Measurements from ENCODE around the gene HELB. TPM values are rescaled to one million over a fixed set of nuclear protein-coding genes. Genes with fewer than 3 reads are reported as not detected.

The HELB gene
- total RNA-seq, 1 donor, result 1.7 TPM

DNA sequence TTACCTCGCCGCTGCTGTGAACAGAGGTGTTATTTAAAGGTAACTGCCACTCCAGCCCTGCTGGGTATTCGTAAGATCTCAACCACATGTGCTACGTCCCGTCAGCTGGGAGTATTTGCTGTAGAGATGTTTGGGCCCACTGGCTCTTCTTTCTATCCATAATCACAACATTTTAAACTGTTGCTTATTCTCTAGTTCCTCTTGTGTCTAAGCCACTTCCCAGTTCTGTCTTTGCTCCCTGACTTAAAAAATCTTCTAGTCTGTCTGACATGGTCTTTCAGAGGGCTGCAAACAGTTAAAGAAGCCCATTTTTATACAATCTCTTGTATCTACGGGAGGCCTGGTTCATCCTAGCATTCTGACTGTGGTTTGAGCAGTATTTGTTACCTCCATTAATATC, 33.2 kb upstream of the HELB start:
- TF ChIP-seq, protein P1, sequence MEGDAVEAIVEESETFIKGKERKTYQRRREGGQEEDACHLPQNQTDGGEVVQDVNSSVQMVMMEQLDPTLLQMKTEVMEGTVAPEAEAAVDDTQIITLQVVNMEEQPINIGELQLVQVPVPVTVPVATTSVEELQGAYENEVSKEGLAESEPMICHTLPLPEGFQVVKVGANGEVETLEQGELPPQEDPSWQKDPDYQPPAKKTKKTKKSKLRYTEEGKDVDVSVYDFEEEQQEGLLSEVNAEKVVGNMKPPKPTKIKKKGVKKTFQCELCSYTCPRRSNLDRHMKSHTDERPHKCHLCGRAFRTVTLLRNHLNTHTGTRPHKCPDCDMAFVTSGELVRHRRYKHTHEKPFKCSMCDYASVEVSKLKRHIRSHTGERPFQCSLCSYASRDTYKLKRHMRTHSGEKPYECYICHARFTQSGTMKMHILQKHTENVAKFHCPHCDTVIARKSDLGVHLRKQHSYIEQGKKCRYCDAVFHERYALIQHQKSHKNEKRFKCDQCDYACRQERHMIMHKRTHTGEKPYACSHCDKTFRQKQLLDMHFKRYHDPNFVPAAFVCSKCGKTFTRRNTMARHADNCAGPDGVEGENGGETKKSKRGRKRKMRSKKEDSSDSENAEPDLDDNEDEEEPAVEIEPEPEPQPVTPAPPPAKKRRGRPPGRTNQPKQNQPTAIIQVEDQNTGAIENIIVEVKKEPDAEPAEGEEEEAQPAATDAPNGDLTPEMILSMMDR (IDR thresholded peaks at IDR 0.05; ENCODE audit: insufficient read depth, low read depth, low read length), result no peak
- DNase-seq (ENCODE audit: low read depth), result no peak
- H3K4me3 ChIP-seq (ENCODE audit: low read depth, low read length), result no peak overlapping the region

DNA sequence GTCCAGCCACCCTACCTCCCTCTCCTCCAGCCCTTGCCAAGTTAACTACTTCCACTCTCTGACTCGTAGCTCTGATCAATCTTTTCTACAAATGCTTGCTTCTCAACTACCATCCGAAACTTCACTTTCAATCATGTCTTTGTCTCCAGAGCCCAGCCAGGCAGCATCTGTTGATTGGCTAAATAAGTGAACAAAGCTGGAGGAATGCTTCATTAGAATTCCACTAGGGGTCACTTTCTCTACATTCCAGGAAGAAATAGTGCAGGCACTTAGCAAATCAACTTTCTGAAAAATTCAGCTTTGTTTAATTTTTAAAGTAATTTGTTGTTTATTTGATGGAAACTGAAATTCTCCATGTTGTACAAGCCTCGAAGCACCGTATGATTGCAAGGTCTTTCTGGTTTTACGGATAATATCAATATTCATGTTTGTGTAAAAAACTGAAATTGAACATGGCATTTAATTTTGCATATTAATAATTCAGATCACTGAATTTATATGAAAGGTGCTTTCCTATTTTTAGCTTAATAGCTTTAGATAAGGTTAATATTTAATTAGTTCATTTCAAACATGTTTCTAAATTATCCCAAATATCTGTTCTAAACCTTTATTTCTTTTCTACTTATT, 32.4 kb upstream of the HELB start:
- TF ChIP-seq, protein P1 (IDR thresholded peaks at IDR 0.05; ENCODE audit: insufficient read depth, low read depth, low read length), result peak; percentile 67
- peak; percentile 46 for DNase-seq (ENCODE audit: low read depth)

DNA sequence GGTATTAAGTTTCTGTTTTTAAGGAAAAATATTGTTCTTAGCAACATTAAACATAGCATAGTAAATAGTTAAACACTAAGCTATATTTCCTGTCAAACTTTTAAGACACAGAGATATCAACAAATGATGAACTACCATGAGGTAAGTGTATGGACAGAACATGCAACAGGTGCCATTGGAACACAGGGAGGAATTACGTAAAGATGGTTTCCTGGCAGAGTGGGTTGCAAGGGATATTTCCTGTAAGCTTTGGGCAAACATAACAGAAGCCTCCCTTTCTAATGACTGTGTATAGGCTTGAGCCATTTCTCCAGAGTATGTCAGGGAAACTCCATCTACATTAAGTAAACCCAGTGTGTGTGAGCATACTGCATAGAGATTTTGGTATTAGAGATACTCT, 31.7 kb upstream of the HELB start:
- no peak overlapping the region for H3K4me3 ChIP-seq (ENCODE audit: low read depth, low read length)
- TF ChIP-seq, protein P1 (IDR thresholded peaks at IDR 0.05; ENCODE audit: insufficient read depth, low read depth, low read length), result no peak
- no peak for DNase-seq (ENCODE audit: low read depth)

More for the DNA sequence above, 32.4 kb upstream of the HELB start:
- no peak overlapping the region for H3K4me3 ChIP-seq (ENCODE audit: low read depth, low read length)

DNA sequence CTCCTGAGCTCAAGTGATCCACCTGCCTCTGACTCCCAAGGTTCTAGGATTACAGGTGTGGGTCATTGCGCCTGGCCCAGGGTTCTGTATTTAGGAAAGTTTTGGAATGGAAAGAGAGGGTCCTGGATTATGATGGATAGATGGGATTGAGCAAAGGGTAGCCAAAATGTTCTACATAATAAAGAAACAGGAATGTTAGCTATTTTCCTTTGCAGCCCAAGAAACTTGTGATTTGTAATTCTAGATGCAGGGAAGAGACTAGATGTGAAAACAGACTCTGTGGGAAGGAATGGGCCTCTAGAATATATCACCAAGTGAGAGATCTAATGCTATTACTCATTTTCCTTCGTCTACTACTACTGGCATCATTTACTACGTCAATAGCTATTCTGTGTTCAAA, 29.6 kb upstream of the HELB start:
- no peak for DNase-seq (ENCODE audit: low read depth)
- TF ChIP-seq, protein P1 (IDR thresholded peaks at IDR 0.05; ENCODE audit: insufficient read depth, low read depth, low read length), result no peak
- no peak overlapping the region for H3K4me3 ChIP-seq (ENCODE audit: low read depth, low read length)

DNA sequence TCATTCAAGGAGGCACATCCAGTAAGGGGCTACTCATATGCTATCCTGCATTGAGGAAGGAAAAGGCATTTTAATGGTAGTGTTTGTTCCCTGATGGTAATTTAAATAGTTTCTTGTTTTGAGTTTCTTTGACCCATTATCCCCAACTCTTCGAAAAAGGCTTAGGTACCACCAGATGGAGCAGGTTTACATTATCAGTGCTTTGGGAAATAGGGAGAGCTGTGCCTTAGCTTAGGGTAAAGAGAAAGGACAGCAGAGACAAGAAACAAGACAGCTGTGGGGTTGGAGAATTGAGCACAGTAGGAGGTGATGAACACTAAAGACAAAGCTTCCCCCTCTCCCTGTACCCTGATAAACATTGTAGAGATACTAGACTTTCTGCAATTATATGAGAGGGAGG, 29.1 kb upstream of the HELB start:
- DNase-seq (ENCODE audit: low read depth), result no peak
- TF ChIP-seq, protein P1 (IDR thresholded peaks at IDR 0.05; ENCODE audit: insufficient read depth, low read depth, low read length), result no peak
- H3K4me3 ChIP-seq (ENCODE audit: low read depth, low read length), result no peak overlapping the region

DNA sequence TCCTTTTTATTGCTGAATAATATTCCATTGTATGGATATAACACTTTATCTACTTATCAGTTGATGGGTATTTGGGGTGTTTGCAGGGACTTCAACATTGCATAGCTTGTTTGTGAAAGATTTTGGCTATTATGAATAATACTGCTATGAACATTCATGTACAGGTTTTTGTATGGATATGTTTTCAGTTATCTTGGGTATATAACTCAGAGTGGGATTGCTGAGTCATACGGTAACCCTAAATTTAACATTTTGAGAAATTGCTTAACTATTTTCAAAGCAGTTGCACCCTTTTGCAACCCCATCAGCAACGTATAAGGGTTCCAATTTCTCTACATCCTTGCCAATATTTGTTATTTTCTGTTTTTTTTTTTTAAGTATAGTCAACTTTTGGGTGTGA, 27.3 kb upstream of the HELB start:
- no peak for DNase-seq (ENCODE audit: low read depth)
- TF ChIP-seq, protein P1 (IDR thresholded peaks at IDR 0.05; ENCODE audit: insufficient read depth, low read depth, low read length), result no peak
- no peak overlapping the region for H3K4me3 ChIP-seq (ENCODE audit: low read depth, low read length)
